Endothelial cell of umbilical vein (primary cell): ENCODE results near the gene SMG5. TPM values are rescaled to one million over a fixed set of nuclear protein-coding genes. Genes with fewer than 3 reads are reported as not detected.

Experiments
- BruUV-seq: library from RNA; stranded (reverse); fragments of 400-500 nt; replicated peaks from 2 replicates; lab custom pipeline; 2021; lab: Mats Ljungman, UMichigan
- CTCF ChIA-PET: fragments of 300-600, 350-600 bp; sonication (Branson Sonifier 250); formaldehyde crosslinking; loops from one replicate; lab custom pipeline; 2021; ENCODE audit warnings: antibody characterized with exemption, inconsistent platforms; lab: Charles Lee
- POLR2A ChIA-PET: fragments of 300-600, 350-600 bp; sonication (Branson Sonifier 250); formaldehyde crosslinking; loops from one replicate; lab custom pipeline; 2021; ENCODE audit warnings: antibody characterized with exemption, inconsistent platforms; lab: Charles Lee
- DNase-seq: peaks from one replicate; pipeline ENCODE4 v3.0.0-alpha.2; 2011; ENCODE audit warnings: low read depth, low spot score
- FAIRE-seq: peaks from 2 replicates; lab custom pipeline; 2011; peaks lifted over from hg19 to GRCh38; lab: Jason Lieb, UNC
- H2AFZ ChIP-seq: 2 replicates; pipeline ENCODE4 v1.6.0; 2012; ENCODE audit warnings: low read depth, low read length, control low read depth, inconsistent platforms
- H3K27ac ChIP-seq: 2 replicates; pipeline ENCODE4 v1.5.1; 2011; ENCODE audit warnings: low read depth, mild to moderate bottlenecking, control low read depth, low read length, moderate library complexity; ENCODE audit not compliant: insufficient read depth
- H3K27me3 ChIP-seq, 2 experiments: 2 replicates each; pipeline versions ENCODE4 v1.6.0 to v1.6.1; 2011; ENCODE audit warnings: low read length in 2 of 2, mixed read lengths in 1 of 2; ENCODE audit not compliant: control insufficient read depth in 2 of 2, insufficient read depth in 2 of 2
- H3K36me3 ChIP-seq, 2 experiments: 2 replicates in 1 of 2; 3 replicates in 1 of 2; pipeline ENCODE4 v1.5.1; 2011; ENCODE audit warnings: low read length in 2 of 2, mild to moderate bottlenecking in 1 of 2, moderate library complexity in 1 of 2; ENCODE audit not compliant: control insufficient read depth in 2 of 2, insufficient read depth in 2 of 2; ENCODE audit errors: extremely low read depth in 1 of 2
- H3K4me1 ChIP-seq: 3 replicates; pipeline ENCODE4 v1.5.1; 2011; ENCODE audit warnings: mild to moderate bottlenecking, low read length; ENCODE audit not compliant: control insufficient read depth, insufficient read depth; ENCODE audit errors: extremely low read depth
- H3K4me2 ChIP-seq: 2 replicates; pipeline ENCODE4 v1.6.1; 2011; ENCODE audit warnings: low read length, control low read depth, mixed read lengths; ENCODE audit not compliant: insufficient read depth
- H3K4me3 ChIP-seq, 3 experiments: fragments of 200-600 bp in 1 of 3; sonication (generic), shearing (Covaris generic) in 1 of 3; replicated peaks in 1 of 3; 2 replicates each; pipeline ENCODE4 v1.5.1; 2011 to 2016; ENCODE audit warnings: control low read depth in 3 of 3, low read length in 3 of 3, mild to moderate bottlenecking in 2 of 3, inconsistent platforms in 1 of 3, low read depth in 1 of 3, moderate library complexity in 1 of 3; ENCODE audit not compliant: insufficient read depth in 1 of 3
- H3K79me2 ChIP-seq: 2 replicates; pipeline ENCODE4 v1.6.0; 2012; ENCODE audit warnings: low read length, inconsistent platforms; ENCODE audit not compliant: control insufficient read depth, insufficient read depth
- H3K9ac ChIP-seq: replicated peaks from 2 replicates; pipeline ENCODE3; 2011; ENCODE audit warnings: low read length, control low read depth; ENCODE audit not compliant: insufficient read depth; ENCODE audit errors: extremely low read depth
- H3K9me1 ChIP-seq: replicated peaks from 3 replicates; pipeline ENCODE4 v1.6.0; 2011; ENCODE audit warnings: mild to moderate bottlenecking, low read length; ENCODE audit not compliant: control insufficient read depth, insufficient read depth; ENCODE audit errors: extremely low read depth
- H3K9me3 ChIP-seq: replicated peaks from 2 replicates; pipeline ENCODE4 v1.5.1; 2012; ENCODE audit warnings: low read length, inconsistent platforms; ENCODE audit not compliant: control insufficient read depth, insufficient read depth
- H4K20me1 ChIP-seq: replicated peaks from 2 replicates; pipeline ENCODE3; 2011; ENCODE audit warnings: mild to moderate bottlenecking, low read length; ENCODE audit not compliant: control insufficient read depth, insufficient read depth; ENCODE audit errors: extremely low read depth
- CTCF ChIP-seq, 2 donors: IDR thresholded peaks; 1 replicate in 1 of 2; 2 replicates in 1 of 2; pipeline ENCODE4 v1.5.1; 2011; ENCODE audit warnings: low read length in 2 of 2, mild to moderate bottlenecking in 2 of 2, moderate library complexity in 2 of 2, control low read depth in 1 of 2, inconsistent platforms in 1 of 2, low read depth in 1 of 2; ENCODE audit not compliant: insufficient read depth in 1 of 2; ENCODE audit errors: extremely low read depth in 1 of 2
- EZH2 ChIP-seq: IDR thresholded peaks from 2 replicates; pipeline ENCODE4 v1.6.1; 2012; ENCODE audit warnings: borderline replicate concordance, low read depth, mild to moderate bottlenecking, moderate library complexity, low read length, inconsistent platforms; ENCODE audit not compliant: severe bottlenecking
- FOS ChIP-seq: IDR thresholded peaks from 2 replicates; pipeline ENCODE4 v1.6.1; 2011; ENCODE audit warnings: mild to moderate bottlenecking, low read length, moderate library complexity, borderline replicate concordance; ENCODE audit not compliant: insufficient read depth
- GATA2 ChIP-seq: IDR thresholded peaks from 2 replicates; pipeline ENCODE4 v1.7.0; 2011; ENCODE audit warnings: low read depth, mild to moderate bottlenecking, moderate library complexity, mixed read lengths, low read length; ENCODE audit not compliant: insufficient read length, insufficient read depth
- JUN ChIP-seq: IDR thresholded peaks from 2 replicates; pipeline ENCODE4 v1.6.1; 2011; ENCODE audit warnings: borderline replicate concordance, low read depth; ENCODE audit not compliant: insufficient read length, insufficient read depth
- MAX ChIP-seq: IDR thresholded peaks from 2 replicates; pipeline ENCODE4 v1.6.1; 2011; ENCODE audit not compliant: insufficient read depth, insufficient read length
- MYC ChIP-seq: IDR thresholded peaks from one replicate; pipeline ENCODE4 v1.6.1; 2011; ENCODE audit warnings: mild to moderate bottlenecking, low read depth, low read length
- POLR2A ChIP-seq: IDR thresholded peaks from 2 replicates; pipeline ENCODE4 v1.6.1; 2012; ENCODE audit warnings: low read depth, mild to moderate bottlenecking, control low read depth, low read length
- POLR2AphosphoS5 ChIP-seq: IDR thresholded peaks from 2 replicates; pipeline ENCODE4 v1.6.1; 2012; ENCODE audit warnings: low read depth, mild to moderate bottlenecking, control low read depth, low read length, moderate library complexity; ENCODE audit not compliant: insufficient read depth
- dilution Hi-C: fragments of 300-500 bp; cut with MboI; formaldehyde crosslinking; loops from one replicate; pipeline ENCODE4 v1.15.0; 2019; ENCODE audit warnings: low sequenced_read_pairs; ENCODE audit not compliant: extremely low pct_ligation_motif_present
- intact Hi-C: fragments of 100-400 bp; cut with micrococcal nuclease; formaldehyde crosslinking; loops from one replicate; pipeline ENCODE4 v1.10.0; 2022
- polyA plus RNA-seq, 4 experiments: library from polyadenylated mRNA; depleted of rRNA in 3 of 4; stranded (reverse) in 3 of 4; unstranded in 1 of 4; fragments of >200 nt; gene quantifications; 2 replicates each; pipeline versions ENCODE4 v1.2.1 to v1.2.3, GENCODE V29; 2011 to 2012; ENCODE audit warnings: missing spikeins in 1 of 4
- total RNA-seq: library from RNA; stranded (reverse); gene quantifications from 2 replicates; pipeline ENCODE4 v1.2.3, GENCODE V29; 2021

Gene SMG5
- total and polyA plus RNA-seq, 2 donors (not counting 3 experiments of a cell fraction or from before 2014, with no cell fraction given), result 37.4 to 82.6 TPM

GRCh38 chr1:156266051-156266450 lies 16.6 kb downstream of the SMG5 start:
- Histone ChIP-seq H3K4me3 (no peak overlapping the region), H3K9me1 (no peaks in the 10 kb centered on the region), H3K27me3 (no peaks in the 10 kb centered on the region), H2AFZ (no peak overlapping the region), H3K36me3 (peaks cover 17 to 64% of the 10 kb centered on the region in 2 experiments), H3K4me1 (no peaks in the 10 kb centered on the region), H3K79me2 (no peaks in the 10 kb centered on the region), H4K20me1 (no peaks in the 10 kb centered on the region), H3K9ac (no peak overlapping the region), H3K27ac (no peak overlapping the region), H3K4me2 (no peak overlapping the region), H3K9me3 (no peaks in the 10 kb centered on the region)
- ChIA-PET POLR2A (no interaction called here), CTCF (no interaction called here)
- DNase-seq, result no peak
- dilution Hi-C loops, result no loop called here
- TF ChIP-seq CTCF (IDR thresholded peaks at IDR 0.05; ENCODE audit: extremely low read depth in 1 of 2, insufficient read depth in 1 of 2, low read depth in 1 of 2, low read length in 2 of 2), result no peak
- no peak for TF ChIP-seq POLR2AphosphoS5
- no peak for TF ChIP-seq POLR2A
- no peak for TF ChIP-seq EZH2
- no peak for TF ChIP-seq MYC
- TF ChIP-seq FOS, result no peak
- TF ChIP-seq MAX, result no peak
- no peak for TF ChIP-seq GATA2
- TF ChIP-seq JUN, result no peak
- FAIRE-seq, result no peak
- TSS peak; percentile 68 for BruUV-seq
- intact Hi-C loops, result no loop called here
